DMS79 (cell line): Measurements from ENCODE around the gene NALCN.

Source experiments
- DNase-seq: peaks from one replicate; lab custom pipeline; 2025; lab: John Stamatoyannopoulos, UW

The NALCN gene

DNA sequence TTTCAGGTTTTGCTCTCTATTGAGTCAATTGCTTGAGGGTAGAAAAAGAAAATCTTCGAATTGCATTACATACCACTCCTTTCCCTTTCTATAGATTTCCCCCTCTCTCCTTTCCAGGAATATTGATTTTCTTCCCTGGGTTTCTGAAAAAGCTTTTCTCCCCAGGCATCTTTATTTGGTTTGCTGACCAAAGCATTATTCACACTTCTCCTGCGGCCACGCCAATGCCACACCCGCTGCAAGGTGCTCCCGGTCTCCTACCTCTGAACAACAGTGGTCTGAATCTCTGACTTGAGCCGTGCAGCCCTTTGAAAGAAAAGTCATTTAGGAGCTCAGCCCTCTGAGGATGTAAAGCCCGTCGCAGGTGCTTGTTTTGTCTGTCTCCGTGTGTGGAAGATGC is 390.8 kb downstream of the NALCN start:
- no peak for DNase-seq

DNA sequence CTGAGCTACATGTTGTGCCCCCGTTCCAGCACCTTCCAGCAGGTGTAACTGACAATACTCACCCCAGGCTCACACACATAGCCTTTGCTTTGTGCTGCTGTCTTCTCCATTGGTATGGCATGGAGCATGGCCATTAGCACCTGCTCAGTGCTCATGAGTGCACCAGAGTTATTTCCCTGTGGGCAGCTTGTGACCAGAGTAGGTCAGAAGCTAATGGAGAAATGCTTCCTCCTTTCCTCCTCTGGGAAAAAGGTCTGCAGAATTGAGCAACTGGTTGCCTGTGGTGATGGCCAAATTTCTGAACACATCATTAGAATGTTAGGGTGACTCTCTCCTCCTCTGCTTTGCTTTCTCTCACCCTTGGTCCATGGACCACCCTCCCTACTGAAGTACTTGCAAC is 397.2 kb downstream of the NALCN start:
- no peak for DNase-seq

DNA sequence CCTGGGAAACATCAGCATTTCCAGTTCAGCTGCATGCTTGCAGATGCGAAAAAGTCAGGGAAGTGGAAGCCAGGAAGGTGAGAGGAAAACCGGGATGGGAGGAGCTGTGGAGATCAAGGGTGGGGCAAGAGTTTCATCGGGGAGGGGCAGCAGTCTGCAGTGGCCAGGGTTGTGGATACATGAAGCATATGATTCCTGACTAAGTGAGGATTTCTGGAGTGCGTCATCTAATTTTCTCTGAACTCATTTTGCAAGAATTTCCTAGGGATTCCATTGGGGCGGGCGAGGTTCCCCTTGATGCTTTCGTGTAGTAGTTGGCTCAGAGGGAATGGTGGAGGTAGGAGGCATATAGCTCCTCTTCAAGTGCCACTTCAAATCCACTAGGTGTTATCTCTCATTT is 397.6 kb downstream of the NALCN start:
- DNase-seq = no peak

GRCh38 chr13:101017123-101017872 is 399.0 kb downstream of the NALCN start:
- no peak for DNase-seq

GRCh38 chr13:101016475-101016874 is 399.8 kb downstream of the NALCN start:
- DNase-seq = no peak

- DNase-seq = no peak
Observed at GRCh38 chr13:101013245-101013644, 403.1 kb downstream of the NALCN start.

DNA sequence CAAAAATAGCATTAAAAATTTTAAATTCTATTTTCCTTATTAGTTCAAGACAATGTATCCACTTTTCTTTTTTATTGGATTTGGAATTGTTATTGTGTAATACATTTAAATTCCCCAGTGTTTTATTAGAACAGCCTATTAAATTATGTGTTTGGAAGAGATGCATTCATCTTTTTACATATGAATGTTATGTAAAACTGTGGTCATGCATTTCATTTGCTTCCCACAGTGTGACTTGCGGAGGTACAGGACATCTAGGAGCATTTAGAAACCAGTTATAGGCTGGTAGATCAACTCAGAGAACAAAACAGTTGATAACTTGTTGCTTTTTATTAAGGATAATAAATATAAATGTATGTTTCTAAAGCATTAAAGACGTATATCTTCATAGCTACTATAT is 406.2 kb downstream of the NALCN start:
- no peak for DNase-seq

DNA sequence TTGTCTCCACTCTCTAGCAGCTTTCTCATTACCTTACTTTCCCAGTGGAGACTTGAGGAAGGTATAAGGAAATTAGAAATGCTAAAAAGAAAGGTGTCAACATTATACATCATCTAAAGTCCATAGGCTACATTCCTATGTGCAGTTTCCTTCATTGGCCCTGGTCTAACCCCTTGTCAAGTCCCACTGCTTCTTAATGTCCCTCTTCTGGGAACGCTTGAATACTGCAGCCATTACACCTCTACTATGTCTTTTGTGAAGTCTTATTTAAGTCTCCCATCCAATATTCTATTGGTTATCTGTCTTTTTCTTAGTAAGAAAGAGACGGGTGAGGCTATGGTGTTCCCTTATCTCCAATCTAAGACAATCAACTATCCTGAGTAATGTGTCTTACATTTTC is 409.1 kb downstream of the NALCN start:
- DNase-seq = no peak
